ENCODE measurements around the gene ZFHX2.

DNA sequence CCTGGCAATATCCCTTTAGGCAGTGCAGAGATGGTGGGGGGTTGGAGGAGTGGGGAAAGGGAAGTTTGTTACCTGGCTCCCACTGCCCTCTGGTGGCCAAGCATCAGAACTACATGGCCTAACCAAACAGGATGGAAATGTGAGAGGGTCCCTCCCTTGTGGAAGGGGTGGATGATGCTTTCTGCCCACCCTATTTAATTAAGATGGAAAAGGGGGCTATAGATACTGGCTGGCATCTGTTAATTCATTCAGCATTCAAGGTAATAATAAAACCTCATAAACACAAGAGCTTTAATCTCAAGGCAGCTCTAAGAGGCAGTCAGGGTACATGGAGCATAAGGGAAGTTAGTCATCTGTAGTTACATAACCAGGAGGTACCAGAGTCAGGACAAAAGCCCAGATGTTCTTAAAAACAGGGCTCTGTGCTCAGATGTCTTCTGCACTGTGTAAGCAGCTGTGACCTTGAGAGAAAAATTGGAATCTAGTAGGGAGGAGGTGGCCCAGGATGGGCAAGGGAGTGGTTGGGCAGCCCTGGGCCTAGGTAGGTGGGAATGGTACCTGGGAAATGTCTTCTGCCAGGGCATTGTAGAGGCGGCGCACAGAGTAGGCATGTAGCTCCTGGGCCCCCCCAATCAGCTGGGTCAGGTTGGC, 11.4 kb upstream of the ZFHX2 start:
- TF ChIP-seq CTCF (IDR thresholded peaks at IDR 0.05), result peak; percentile 95
- TF ChIP-seq ZFX (IDR thresholded peaks at IDR 0.05; ENCODE audit: borderline replicate concordance), result no peak
